Bronchial epithelial cell (primary cell): ENCODE results near the gene DCAKD. TPM values are rescaled to one million over a fixed set of nuclear protein-coding genes. Genes with fewer than 3 reads are reported as not detected.
A peak's percentile ranks its signal among the peaks of the same experiment; 100 is the strongest.

Experiments used
- DNase-seq: peaks from one replicate; pipeline ENCODE4 v3.0.0-alpha.2; 2010; ENCODE audit warnings: low read depth
- FAIRE-seq: peaks from 2 replicates; lab custom pipeline; 2011; peaks lifted over from hg19 to GRCh38; lab: Jason Lieb, UNC
- H3K27me3 ChIP-seq: 2 replicates; pipeline ENCODE4 v1.5.1; 2011; ENCODE audit warnings: low read length; ENCODE audit not compliant: control insufficient read depth, insufficient read depth
- H3K36me3 ChIP-seq: 2 replicates; pipeline ENCODE4 v1.5.1; 2011; ENCODE audit warnings: low read length; ENCODE audit not compliant: control insufficient read depth, insufficient read depth
- H3K4me3 ChIP-seq: 2 replicates; pipeline ENCODE4 v1.5.1; 2011; ENCODE audit warnings: mild to moderate bottlenecking, low read depth, low read length, control low read depth
- CTCF ChIP-seq: IDR thresholded peaks from 2 replicates; pipeline ENCODE4 v1.5.1; 2011; ENCODE audit warnings: mild to moderate bottlenecking, moderate library complexity, low read length, control low read depth, inconsistent platforms; ENCODE audit not compliant: insufficient read depth, severe bottlenecking
- total RNA-seq: library from RNA; depleted of rRNA; stranded (reverse); fragments of >200 nt; gene quantifications from 2 replicates; pipeline ENCODE4 v1.2.1, GENCODE V29; 2014

DCAKD gene
- total RNA-seq, 1 donor from 2014 or later: 18.2 TPM

GRCh38 chr17:45031231-45032173 lies 19.9 kb downstream of the DCAKD start:
- no peak for DNase-seq
- Histone ChIP-seq H3K27me3 (no peaks in the 10 kb centered on the region), H3K4me3 (no peak overlapping the region), H3K36me3 (peaks cover 48% of the 10 kb centered on the region)
- no peak for FAIRE-seq
- TF ChIP-seq CTCF: no peak

- no peak for DNase-seq
- TF ChIP-seq CTCF: no peak
- Histone ChIP-seq H3K36me3 (peaks cover 47% of the 10 kb centered on the region), H3K27me3 (no peaks in the 10 kb centered on the region), H3K4me3 (no peak overlapping the region)
- peak; percentile 75 for FAIRE-seq
Measured at GRCh38 chr17:45030733-45031132, 20.7 kb downstream of the DCAKD start.

- Histone ChIP-seq H3K4me3 (no peak overlapping the region), H3K36me3 (peaks cover 43% of the 10 kb centered on the region)
- no peak for FAIRE-seq
Measured at GRCh38 chr17:45029758-45030423, 21.5 kb downstream of the DCAKD start.

GRCh38 chr17:45029096-45029495 lies 22.3 kb downstream of the DCAKD start:
- Histone ChIP-seq H3K4me3 (no peak overlapping the region), H3K27me3 (no peaks in the 10 kb centered on the region), H3K36me3 (peaks cover 39% of the 10 kb centered on the region)
- DNase-seq: no peak
- TF ChIP-seq CTCF: no peak
- no peak for FAIRE-seq

More at GRCh38 chr17:45029758-45030423, 21.5 kb downstream of the DCAKD start:
- no peak for TF ChIP-seq CTCF
- no peak for DNase-seq
- H3K27me3 ChIP-seq: no peaks in the 10 kb centered on the region

- Histone ChIP-seq H3K36me3 (peaks cover 9% of the 10 kb centered on the region), H3K27me3 (no peaks in the 10 kb centered on the region), H3K4me3 (no peak overlapping the region)
- no peak for TF ChIP-seq CTCF
- no peak for DNase-seq
- FAIRE-seq: no peak
Measured at GRCh38 chr17:45022655-45023339, 28.6 kb downstream of the DCAKD start.
